ENCODE measurements around the gene BCL11A.

Gene BCL11A

DNA sequence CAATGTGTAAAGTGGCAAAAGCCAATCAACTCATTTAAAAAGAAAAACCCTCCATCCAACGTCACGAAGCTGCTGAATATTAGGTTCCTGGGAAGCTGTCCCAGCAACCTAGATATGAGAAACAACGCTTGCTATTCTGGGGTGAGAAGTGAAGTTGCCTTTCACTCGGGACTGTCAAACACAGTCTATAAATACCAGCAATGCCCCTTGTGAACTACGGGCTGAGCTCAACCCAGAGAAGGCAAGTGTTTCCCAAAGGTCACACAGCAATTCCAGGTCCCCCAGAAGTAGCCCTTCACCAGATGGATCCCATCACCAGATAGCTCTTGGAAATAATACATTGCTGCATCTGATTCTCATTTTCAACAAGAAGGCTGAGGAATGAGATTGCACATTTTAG, 67.9 kb downstream of the BCL11A start:
- DNase-seq (ENCODE audit: low read depth in 2 of 2), result no peak

DNA sequence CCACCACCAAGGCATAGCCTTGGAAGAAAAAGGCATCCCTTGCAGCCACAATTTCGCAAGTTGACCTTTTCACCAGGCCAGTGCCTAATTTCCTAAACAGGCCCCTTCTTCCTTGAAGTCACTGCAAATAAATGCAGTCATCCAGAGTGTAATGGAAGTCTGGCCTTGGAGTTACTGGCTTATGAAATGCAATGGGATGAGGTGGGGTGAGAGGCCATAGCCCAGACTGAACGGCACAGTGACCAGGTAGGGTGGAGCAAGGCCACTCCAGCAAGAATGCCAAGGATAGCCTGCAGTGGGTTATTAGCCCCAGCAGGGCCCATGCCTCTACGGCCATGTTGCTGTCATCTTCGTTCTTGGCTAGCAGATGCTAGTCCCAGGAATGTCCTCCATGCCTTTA, 68.4 kb downstream of the BCL11A start:
- DNase-seq (ENCODE audit: low read depth in 2 of 2), result no peak

DNA sequence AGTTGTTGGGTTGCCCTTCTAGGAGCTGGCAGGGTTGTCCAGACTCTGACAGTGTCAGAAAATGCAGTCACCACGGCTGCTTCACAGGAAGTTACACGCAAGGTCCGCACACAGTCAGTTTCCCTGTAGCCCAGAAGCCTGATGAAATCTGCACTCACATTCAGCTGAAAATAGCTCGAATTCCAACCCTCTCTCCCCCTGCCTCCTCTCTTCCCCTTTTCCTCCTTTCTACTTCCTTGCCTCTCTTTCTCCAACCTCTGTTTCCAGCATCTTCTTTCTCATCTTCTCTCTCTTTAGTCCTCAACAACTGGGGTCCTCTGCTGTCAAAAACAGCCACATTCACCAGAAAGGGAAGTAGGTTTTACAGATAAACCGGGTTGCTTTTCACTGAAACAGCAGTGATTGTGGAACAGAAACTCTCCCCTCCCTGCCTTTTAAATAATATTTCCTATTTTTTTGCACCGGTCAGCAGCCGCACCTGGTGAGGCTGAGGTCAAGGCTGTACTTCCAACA, 69.3 kb downstream of the BCL11A start:
- DNase-seq (ENCODE audit: low read depth in 2 of 2), result no peak

DNA sequence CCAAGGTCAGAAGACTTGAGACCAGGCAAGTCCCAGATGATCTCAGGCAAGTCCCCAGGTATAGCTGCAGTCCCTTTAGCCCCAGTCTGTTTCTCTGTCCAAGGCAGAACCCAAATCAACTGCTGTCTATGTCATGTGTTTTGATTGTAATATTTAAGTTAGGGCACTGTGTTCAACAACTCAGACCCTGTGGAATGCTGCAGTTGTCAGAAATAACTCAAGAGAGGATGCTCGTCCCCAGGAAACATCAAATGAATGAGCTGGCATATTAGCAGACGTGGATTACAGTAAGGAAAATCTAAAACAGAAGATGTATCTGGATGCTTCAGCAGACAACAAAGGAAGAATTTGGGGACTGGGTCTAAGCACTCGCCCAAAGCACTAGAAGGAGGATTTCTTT, 70.1 kb downstream of the BCL11A start:
- DNase-seq (ENCODE audit: low read depth in 2 of 2), result no peak

DNA sequence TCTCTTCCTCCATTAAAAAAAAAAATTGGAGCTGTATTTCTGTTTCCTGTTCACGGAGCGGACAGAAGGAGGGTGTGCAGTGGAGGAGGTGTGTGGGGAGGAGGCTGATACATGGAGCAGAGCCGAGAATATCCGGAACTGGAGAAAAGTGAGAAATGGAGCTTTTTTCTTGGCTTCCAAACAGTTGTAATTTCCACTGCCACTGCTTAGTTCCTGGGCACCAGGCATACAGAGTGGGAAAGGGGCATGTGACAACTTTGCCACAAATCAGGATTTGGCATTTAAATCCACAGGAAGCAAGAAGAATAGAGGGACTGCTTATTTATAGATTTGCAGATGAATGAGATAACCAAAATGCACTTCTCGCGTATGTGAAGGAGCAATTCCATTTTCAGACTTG, 71.2 kb downstream of the BCL11A start:
- no peak for DNase-seq (ENCODE audit: low read depth in 2 of 2)

DNA sequence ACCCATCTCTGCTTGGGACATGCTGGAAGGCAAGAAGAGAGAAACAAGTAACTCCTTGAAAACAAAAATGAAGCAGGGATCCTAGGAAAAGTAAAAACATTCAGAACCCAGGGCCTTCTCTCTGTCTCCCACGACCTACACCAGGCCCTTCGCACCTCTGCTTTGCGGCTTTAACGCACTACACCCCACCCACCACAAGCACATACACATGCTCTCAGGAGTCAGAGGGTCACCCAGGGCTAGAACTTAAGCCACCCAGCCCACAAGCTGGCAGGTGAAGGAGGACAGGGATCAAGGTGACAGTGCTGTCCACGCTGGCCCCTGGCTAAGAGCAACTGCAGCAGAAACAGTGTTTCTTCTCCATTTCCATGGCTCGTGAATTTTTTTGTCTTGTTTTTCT, 72.2 kb downstream of the BCL11A start:
- DNase-seq (ENCODE audit: low read depth in 2 of 2), result no peak

DNA sequence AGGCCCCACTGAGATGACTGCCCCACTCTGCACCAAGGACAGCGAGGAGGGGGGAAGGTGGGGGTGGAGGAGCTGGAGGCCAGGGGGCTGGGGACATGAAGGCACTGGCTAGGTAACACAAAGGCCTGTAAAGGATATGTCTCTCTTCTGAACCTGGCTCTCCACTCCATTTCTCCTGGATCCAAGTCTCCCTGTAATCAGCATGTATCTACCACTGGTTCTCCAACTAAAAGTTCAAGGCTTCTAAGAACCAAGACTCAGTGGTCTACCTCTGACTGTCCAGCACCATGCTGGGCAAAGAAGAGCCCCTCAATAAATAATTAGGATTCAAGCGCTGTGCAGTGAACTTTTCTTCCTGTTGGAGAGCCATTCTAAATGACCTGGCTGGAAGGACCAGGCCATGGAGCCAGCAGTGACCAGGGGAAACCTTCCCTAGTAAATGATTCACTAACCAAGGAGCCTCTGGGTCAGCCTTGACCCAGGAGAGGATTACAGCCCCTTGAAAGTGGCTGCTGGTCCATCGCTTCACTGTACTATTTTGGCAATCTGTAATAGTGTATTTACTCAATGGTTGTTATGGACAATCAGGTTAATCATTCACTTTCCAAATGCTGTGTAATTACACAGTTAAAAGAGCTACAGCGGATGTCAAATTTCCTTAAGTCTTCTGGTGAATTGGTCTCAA, 73.2 kb downstream of the BCL11A start:
- no peak for DNase-seq (ENCODE audit: low read depth in 2 of 2)

DNA sequence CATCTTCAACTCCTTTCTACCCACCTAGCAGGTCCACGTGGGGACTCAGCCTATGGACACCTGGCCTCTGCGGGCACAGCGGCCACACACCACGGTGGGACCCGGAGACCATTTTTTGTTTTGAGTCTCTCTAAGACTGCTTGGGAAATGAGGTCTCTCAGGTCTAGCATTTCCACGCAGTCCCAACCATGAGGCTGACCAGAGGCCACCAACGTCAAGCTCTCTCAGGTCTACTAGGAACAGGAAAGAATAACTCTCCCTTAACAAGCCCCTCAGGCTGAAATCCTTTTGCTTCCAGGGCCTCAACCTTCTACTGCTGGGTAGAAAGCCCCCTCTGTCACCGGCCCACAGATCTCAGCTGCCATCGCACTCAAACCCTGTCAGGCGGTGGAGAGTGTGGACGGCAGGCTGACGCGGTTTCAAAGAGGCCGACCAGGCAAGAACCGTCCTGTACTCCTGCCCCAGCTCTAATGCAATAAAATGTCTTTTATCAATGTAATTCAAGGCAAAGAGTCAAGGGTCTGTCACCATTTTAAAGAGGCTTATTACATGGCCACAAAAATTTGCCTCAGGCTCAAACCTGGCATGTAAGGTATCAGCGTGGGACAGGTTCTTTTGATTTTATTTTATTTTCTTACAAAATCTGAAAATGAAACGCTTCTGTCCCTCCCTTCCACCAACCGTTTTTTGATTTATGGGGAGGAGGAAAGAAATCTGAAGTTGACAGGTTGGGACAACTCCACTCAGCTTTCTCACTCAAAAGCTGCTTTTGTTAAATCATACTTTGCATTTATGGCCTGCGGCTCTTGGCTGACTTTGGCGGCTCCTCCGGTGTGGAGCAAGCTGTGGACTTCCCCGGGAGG, 74.0 kb downstream of the BCL11A start:
- no peak for DNase-seq (ENCODE audit: low read depth in 2 of 2)

DNA sequence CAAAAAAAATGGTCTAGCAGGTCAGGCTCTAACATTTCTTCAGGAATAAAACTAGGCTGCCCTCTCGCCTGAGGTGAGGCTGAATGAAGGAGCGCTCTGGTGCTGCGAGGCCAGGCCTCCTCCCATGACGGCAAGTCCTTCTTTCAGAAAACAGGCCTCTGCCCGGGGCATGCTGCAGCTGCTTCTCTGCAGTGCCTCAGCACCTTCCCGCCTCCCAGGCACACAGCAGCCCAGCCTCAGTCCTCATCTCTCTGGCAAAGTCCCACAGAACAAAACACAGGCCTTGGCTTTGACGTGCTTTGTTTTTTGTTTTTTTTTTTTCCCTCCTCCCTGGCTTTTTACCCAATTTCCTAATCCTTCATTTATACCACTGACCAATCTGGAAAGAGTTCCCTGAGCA, 74.8 kb downstream of the BCL11A start:
- no peak for DNase-seq (ENCODE audit: low read depth in 2 of 2)

DNA sequence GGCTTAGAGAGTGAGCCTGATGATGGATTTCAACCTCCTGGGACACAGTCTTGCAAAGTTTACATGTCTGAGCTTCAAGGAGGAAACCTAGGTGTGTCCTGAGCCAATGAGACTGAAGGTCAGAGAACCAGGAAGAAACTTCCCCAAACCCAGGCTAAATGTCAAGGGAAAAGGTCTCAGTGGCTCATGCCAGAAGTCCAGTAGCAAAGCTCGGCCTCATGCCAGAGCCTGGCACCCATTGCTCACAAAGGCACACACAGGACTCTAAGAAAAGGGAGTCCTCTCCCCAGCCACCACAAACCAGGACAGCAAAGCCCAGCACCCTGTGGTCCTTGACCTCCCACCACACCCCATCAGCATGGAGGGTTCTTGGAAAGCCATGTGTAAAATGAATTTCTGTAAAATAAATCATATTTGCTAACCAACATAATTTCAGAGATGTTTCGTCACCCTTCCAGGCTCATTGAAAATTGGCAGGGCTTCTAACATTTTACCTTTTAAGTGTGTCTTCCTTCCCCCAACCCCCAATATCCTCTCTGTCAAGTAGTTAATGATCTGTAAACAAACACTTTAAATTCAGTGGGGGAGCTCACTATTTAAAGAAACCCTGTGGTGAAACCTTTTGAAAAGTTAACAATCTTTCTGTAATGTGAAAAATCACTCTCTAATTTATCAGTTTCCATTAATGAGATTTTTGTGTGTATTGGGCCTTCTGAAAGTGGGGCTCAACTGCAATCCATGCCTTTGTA, 77.1 kb downstream of the BCL11A start:
- no peak for DNase-seq (ENCODE audit: low read depth in 2 of 2)

DNA sequence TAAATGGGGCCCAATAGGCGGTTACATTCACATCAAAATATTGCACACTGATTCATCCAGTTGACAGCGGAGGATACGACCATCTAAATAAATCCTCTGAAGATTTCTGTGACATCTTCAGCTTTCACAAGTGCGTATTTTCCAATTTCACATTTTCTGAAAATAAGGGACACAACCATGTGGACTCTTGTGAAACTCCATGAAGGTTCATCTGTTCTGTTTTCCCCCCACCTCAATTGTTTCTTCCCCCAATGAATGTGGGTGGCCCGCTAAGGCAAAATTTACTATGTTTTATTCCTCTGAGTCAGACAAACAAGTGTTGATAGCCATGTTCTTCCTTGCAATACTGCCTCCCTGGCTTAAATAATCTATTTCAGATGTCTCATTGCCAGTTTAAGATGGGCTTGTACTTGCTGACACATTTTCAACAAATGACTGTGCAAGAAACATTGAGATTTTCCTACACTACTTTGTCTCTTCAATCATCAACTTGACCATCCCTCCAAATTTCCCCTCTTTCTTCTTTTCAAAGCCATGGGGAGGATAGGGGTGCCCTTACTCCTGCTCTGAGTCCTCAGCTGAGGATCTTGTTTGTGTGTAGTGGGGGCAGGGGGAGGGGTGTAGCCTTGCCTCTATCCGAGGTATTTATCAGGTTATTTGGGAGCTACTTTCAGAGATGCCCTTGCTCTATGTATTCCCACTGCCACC, 78.2 kb downstream of the BCL11A start:
- DNase-seq (ENCODE audit: low read depth in 2 of 2), result no peak

DNA sequence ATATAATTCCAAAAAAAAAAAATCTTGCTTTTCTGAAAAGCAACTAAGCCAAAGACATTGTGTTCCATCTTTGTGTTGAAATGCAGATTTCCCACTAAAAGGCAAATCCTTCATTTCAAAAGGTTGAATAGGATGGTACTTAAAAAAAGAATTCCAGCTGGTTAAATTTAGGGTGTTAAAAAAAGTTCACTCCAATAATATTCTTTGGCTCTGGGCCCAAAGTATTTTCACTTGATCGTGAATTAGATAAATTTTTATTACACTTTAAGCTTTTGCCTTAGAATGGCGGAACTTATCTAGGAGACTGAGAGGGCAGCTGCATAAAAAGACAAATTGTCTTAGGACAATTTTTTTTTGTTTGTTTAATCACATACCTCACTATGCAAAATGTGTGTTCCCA, 79.2 kb downstream of the BCL11A start:
- no peak for DNase-seq (ENCODE audit: low read depth in 2 of 2)

DNA sequence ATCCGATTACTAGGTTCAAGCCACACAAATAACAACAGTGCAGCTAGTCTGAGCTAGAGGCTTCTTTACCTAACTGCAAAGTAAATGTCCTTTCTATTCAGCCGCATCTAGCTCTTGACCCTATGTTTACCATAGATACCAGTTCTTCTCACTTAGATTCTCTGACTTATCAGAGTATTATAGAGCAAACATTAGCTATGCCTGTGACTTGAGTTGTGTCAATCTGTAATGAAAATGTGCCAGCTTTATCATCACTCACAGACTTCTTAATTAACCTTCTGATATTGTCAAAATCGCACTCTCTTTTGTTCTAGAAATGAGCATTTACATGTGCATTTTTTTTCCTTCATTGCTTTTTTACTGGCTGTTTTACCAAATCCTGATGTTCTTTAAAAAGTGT, 79.9 kb downstream of the BCL11A start:
- no peak for DNase-seq (ENCODE audit: low read depth in 2 of 2)

DNA sequence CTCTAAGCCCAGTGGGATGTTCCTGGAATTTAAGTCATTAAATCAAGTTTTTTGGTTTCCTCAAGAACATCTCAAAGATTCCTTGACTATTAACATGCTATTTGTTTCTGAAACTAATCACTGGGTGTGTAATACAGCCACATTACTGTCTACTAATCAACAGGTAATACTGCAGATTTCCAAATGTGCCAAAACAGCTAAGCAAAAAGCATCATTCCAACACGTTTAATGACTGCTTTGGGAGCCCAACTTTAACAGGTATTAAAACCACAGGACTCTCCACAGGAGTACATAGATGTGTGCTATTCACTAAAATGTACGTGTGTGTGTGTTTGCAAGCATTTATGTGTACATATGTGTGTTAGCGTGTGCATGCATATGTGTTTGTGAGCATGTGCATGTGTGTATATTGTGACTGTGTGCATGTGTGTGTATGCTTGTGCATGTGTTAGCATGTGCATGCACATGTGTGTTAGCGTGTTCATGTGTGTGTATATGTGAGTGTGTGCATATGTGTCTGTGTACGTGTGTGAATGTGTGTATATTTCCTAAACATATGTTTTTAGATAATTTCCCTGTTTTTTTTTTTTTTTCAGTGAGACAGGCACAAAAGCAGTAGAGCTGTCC, 80.7 kb downstream of the BCL11A start:
- DNase-seq (ENCODE audit: low read depth in 2 of 2), result no peak

DNA sequence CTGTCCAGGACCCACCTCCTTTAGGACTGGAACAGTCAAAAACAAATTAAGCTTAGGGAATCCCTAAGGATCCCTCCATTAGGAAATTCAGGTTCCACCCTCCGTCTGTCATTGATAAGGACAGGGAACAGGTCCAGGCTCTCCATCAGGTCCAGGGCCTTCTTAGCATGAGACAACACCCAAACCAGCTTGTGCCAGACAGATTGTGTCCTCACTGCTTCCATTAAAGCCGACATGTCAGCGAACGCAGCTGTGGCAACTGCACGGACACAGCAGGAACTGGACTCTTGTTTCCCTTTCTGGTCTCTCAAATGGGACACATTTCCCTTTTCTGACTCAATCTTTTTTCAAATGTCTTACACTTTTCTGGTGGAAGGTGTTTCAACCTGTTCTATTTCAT, 81.4 kb downstream of the BCL11A start:
- no peak for DNase-seq (ENCODE audit: low read depth in 2 of 2)

DNA sequence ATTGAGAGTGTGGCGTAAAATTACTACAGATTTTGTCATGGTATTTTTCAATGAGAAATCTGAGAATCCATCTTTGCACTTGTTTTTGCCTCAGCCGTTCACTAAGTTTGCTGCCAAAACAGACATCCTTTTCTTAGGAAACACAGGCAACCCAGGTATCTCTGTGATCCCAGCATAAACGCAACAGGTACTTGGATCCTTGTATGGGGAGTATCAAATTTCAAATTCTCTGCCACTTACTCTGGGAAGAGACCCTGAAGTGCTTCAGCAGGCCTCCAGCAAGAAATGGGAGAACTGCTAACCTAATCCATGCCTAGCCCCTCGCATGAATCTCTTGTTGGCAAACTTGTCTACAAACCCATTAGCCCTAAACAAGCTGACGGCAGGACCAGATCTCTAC, 83.1 kb downstream of the BCL11A start:
- no peak for DNase-seq (ENCODE audit: low read depth in 2 of 2)

DNA sequence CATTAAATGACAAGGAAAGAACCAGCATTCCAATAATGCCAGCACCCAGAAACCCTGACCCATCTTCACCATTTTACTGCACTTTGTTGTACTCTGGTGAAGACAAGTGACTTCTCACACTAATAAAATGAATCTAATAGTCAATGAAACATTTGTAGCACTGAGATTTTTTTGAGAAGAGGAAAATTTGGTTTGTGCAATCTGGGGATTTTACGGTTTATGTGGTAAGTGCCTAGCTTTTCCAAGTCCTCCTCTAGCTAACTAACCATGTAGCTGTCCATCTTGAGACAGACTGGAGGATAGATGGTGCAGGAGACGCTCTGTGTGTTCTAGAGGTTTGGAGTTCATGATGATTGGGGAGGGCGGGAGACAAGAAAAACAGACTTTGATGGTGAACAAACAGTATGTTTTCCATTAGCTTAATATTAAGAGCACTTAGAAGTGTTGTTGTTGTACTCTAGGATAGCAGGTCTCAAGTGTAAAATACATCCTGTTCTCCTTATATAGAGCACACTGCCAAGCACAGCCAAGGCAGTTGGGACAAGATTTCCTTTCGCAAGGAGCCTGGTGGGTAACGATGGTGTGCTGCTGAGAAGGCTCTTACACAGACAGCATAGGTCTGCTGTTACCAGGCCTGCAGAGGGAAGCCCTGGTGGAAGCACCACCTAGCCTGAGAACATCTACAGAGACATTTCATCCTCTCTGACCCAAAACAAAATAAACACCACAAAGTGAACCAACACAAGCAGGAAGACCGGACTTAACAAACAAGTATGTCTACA, 83.7 kb downstream of the BCL11A start:
- no peak for DNase-seq (ENCODE audit: low read depth in 2 of 2)

DNA sequence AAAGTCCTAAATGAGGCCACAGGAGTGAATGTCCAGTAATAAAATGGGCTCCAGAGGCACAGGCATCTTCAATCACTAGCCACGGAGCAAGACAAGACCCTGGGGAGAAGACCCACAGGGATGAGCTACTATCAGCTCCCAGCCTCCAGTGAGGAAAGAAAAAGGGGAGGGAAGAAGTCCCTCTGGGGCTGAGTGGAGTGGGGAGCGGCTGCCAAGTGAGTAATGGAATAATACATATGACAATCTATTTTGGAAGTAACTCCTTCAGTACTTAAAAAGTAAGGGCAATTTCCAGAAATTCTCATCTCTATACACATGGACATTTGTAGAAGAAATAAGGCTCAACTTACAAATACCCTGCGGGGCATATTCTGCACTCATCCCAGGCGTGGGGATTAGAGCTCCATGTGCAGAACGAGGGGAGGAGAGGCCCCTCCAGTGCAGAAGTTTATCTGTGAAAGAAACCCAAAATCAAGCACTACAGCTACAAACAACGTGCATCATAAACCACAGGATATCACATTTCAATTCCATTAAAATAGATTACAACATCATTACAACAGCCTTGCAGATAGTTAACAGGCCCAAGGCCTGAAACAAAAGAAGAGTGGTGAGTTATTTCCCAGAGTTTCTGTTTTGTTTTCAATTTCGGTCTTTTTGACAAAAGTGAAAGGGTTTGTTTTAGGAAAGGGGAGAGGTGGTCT, 84.9 kb downstream of the BCL11A start:
- DNase-seq (ENCODE audit: low read depth in 2 of 2), result no peak

DNA sequence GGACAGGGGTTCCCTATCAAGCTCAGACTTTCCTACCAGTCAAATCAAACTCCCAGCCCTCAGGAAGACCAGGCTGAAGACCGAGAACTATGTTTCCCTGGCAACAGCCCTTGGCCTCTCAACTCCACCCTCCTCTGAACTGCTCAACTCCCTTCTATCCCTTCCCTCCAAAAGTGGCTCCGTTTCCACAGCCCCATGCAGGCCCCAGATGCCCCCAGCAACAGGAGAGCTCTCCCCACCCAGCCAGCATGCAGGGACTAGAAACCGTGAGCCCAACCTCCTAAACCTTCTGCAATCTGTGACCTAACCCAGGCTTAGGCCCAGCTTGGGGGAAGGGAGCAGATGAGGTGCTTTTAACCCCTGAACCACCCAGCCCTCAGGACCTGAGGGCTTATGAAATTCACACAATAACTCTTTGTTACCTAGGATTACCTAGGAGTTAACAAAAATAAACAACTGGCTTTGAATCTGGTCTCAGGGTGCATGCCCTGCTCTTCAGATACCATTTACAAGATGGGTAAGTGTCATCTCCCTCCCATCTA, 87.2 kb downstream of the BCL11A start:
- no peak for DNase-seq (ENCODE audit: low read depth in 2 of 2)

DNA sequence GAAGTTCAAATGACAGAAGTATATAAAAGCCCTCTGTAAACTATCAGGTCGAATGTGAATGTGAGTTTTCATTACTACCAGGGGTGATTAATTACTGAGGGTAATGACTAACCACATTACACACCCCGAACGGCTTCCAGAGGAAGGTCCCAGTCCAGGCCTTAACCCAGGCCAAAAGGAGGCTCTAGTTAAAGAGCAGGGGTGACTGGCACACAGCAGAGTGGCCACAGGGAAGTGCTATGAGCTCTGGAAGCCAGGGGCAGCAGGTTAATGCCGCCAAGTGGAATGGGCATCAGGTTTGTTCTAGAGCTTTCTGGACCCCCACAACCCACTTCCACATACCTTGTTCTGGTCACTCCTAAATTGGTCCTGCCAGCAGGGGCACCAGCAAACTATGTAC, 87.7 kb downstream of the BCL11A start:
- DNase-seq (ENCODE audit: low read depth in 2 of 2), result no peak

Data from stimulated activated CD4-positive, alpha-beta T cell treated with anti-CD3 and anti-CD28 coated beads, Interleukin-4, amount 100 ng/mL, for 48 hours (primary cell).